A549 (cell line): ENCODE results near the gene CLCF1. TPM values are rescaled to one million over a fixed set of nuclear protein-coding genes. Genes with fewer than 3 reads are reported as not detected.

ENCODE experiments used
- ATOH8 ChIP-seq: fragments of 250-450 bp; sonication (Bioruptor Pico); IDR thresholded peaks from 2 replicates; pipeline ENCODE4 v1.5.0; 2020; ENCODE audit warnings: low read depth, mild to moderate bottlenecking, moderate library complexity
- BCL3 ChIP-seq: fragments of >200 bp; sonication (Bioruptor Twin); formaldehyde crosslinking; IDR thresholded peaks from 3 replicates; pipeline ENCODE4 v1.6.1; 2016
- BHLHE40 ChIP-seq: IDR thresholded peaks from 2 replicates; pipeline ENCODE4 v1.6.1; 2012; ENCODE audit warnings: low read depth, low read length, inconsistent platforms
- CEBPB ChIP-seq, 2 experiments: fragments of >200 bp in 1 of 2; sonication (Bioruptor Twin) in 1 of 2; formaldehyde crosslinking in 1 of 2; IDR thresholded peaks; 2 replicates each; pipeline ENCODE4 v1.6.1; 2012 to 2016
- CHD2 ChIP-seq: fragments of 150-350 bp; IDR thresholded peaks from 2 replicates; pipeline ENCODE4 v1.6.1; 2014; ENCODE audit warnings: low read length; ENCODE audit not compliant: partially characterized antibody
- CHD4 ChIP-seq: fragments of 200-600 bp; sonication (generic); IDR thresholded peaks from 2 replicates; pipeline ENCODE4 v1.6.1; 2016; ENCODE audit warnings: antibody characterized with exemption, mild to moderate bottlenecking, borderline replicate concordance
- CTCF ChIP-seq: fragments of >200 bp; sonication (Bioruptor Twin); formaldehyde crosslinking; IDR thresholded peaks from 3 replicates; pipeline ENCODE4 v1.5.1; 2016
- FOSB ChIP-seq: fragments of 250-450 bp; sonication (Bioruptor Pico); IDR thresholded peaks from 2 replicates; pipeline ENCODE4 v1.5.0; 2020; ENCODE audit warnings: mild to moderate bottlenecking, moderate library complexity
- FOSL2 ChIP-seq, 2 experiments: fragments of 450-650 bp in 1 of 2; fragments of >200 bp in 1 of 2; sonication (Bioruptor Twin) in 1 of 2; formaldehyde crosslinking; IDR thresholded peaks; 2 replicates each; pipeline versions ENCODE4 v1.5.0 to v1.6.1; 2016 to 2020; ENCODE audit warnings: mild to moderate bottlenecking in 1 of 2, moderate library complexity in 1 of 2
- FOXS1 ChIP-seq: fragments of 250-450 bp; sonication (Bioruptor Pico); IDR thresholded peaks from 2 replicates; pipeline ENCODE4 v1.5.0; 2020; ENCODE audit warnings: mild to moderate bottlenecking, moderate library complexity
- GATA3 ChIP-seq: IDR thresholded peaks from 2 replicates; pipeline ENCODE4 v1.6.1; 2012; ENCODE audit warnings: borderline replicate concordance
- HDAC2 ChIP-seq: fragments of 200-600 bp; sonication (generic); IDR thresholded peaks from 2 replicates; pipeline ENCODE4 v1.6.1; 2016
- HES2 ChIP-seq: fragments of >200 bp; sonication (Bioruptor Twin); formaldehyde crosslinking; IDR thresholded peaks from 2 replicates; pipeline ENCODE4 v1.6.1; 2016
- HEYL ChIP-seq: fragments of 250-450 bp; sonication (Bioruptor Pico); IDR thresholded peaks from 2 replicates; pipeline ENCODE4 v1.8.0; 2021; ENCODE audit warnings: mild to moderate bottlenecking, moderate library complexity
- HMGXB4 ChIP-seq: fragments of 250-450 bp; sonication (Bioruptor Pico); IDR thresholded peaks from 2 replicates; pipeline ENCODE4 v1.5.0; 2021; ENCODE audit warnings: mild to moderate bottlenecking, moderate library complexity, borderline replicate concordance
- HOXA7 ChIP-seq: fragments of 250-450 bp; sonication (Bioruptor Pico); IDR thresholded peaks from 2 replicates; pipeline ENCODE4 v1.5.0; 2020; ENCODE audit warnings: mild to moderate bottlenecking, moderate library complexity
- HOXB13 ChIP-seq: fragments of 250-450 bp; sonication (Bioruptor Pico); IDR thresholded peaks from 2 replicates; pipeline ENCODE4 v1.5.0; 2020; ENCODE audit warnings: low read depth, mild to moderate bottlenecking, moderate library complexity
- JUN ChIP-seq, 2 experiments: fragments of >200 bp; sonication (Bioruptor Twin); formaldehyde crosslinking; IDR thresholded peaks; 2 replicates in 1 of 2; 3 replicates in 1 of 2; pipeline ENCODE4 v1.6.1; 2016 to 2017
- JUNB ChIP-seq: fragments of >200 bp; sonication (Bioruptor Twin); formaldehyde crosslinking; IDR thresholded peaks from 2 replicates; pipeline ENCODE4 v1.6.1; 2016
- KDM5A ChIP-seq: fragments of 200-600 bp; sonication (generic); IDR thresholded peaks from 2 replicates; pipeline ENCODE4 v1.6.1; 2016; ENCODE audit warnings: antibody characterized with exemption, mild to moderate bottlenecking
- MAFK ChIP-seq: fragments of 450-650 bp; IDR thresholded peaks from 2 replicates; pipeline ENCODE4 v1.6.1; 2014; ENCODE audit not compliant: partially characterized antibody
- MAX ChIP-seq: IDR thresholded peaks from 2 replicates; pipeline ENCODE4 v1.6.1; 2012
- MAZ ChIP-seq: fragments of 150-350 bp; IDR thresholded peaks from 2 replicates; pipeline ENCODE4 v1.6.1; 2014; ENCODE audit warnings: antibody characterized with exemption, low read depth, low read length, borderline replicate concordance
- MYC ChIP-seq: IDR thresholded peaks from 2 replicates; pipeline ENCODE4 v1.6.1; 2012; ENCODE audit warnings: mild to moderate bottlenecking, inconsistent platforms, low read length, improper control_type of control experiment, borderline replicate concordance
- NFE2L2 ChIP-seq: fragments of 150-350 bp; conservative IDR thresholded peaks from 2 replicates; pipeline ENCODE4 v1.6.1; 2014; ENCODE audit warnings: low read length
- NPAS2 ChIP-seq: fragments of 250-450 bp; sonication (Bioruptor Pico); IDR thresholded peaks from 2 replicates; pipeline ENCODE4 v1.8.0; 2022; ENCODE audit warnings: mild to moderate bottlenecking, moderate library complexity, borderline replicate concordance
- NR3C1 ChIP-seq: fragments of >200 bp; sonication (Bioruptor Twin); formaldehyde crosslinking; IDR thresholded peaks from 3 replicates; pipeline ENCODE4 v1.6.1; 2017
- PHF8 ChIP-seq: fragments of 200-600 bp; sonication (generic); IDR thresholded peaks from 2 replicates; pipeline ENCODE4 v1.6.1; 2016; ENCODE audit warnings: low read depth, mild to moderate bottlenecking, antibody characterized with exemption, moderate library complexity, borderline replicate concordance
- POLR2A ChIP-seq: IDR thresholded peaks from 2 replicates; pipeline ENCODE4 v1.6.1; 2012; ENCODE audit warnings: mild to moderate bottlenecking, low read length
- RFX5 ChIP-seq: fragments of 450-650 bp; IDR thresholded peaks from 2 replicates; pipeline ENCODE4 v1.7.1; 2014; ENCODE audit warnings: antibody characterized with exemption, mild to moderate bottlenecking, moderate library complexity
- RNF2 ChIP-seq: fragments of 200-600 bp; sonication (generic); IDR thresholded peaks from 2 replicates; pipeline ENCODE4 v1.6.1; 2016; ENCODE audit warnings: low read depth, mild to moderate bottlenecking, antibody characterized with exemption, moderate library complexity, borderline replicate concordance
- SREBF2 ChIP-seq: fragments of 450-650 bp; IDR thresholded peaks from 2 replicates; pipeline ENCODE4 v1.6.1; 2014; ENCODE audit warnings: mild to moderate bottlenecking, moderate library complexity
- TFCP2L1 ChIP-seq: fragments of 250-450 bp; sonication (Bioruptor Pico); IDR thresholded peaks from 2 replicates; pipeline ENCODE4 v1.5.0; 2021; ENCODE audit warnings: mild to moderate bottlenecking
- TP53 ChIP-seq: fragments of 250-450 bp; sonication (Bioruptor Pico); IDR thresholded peaks from 2 replicates; pipeline ENCODE4 v1.5.0; 2021; ENCODE audit warnings: mild to moderate bottlenecking, moderate library complexity
- ZC3H11A ChIP-seq: fragments of 450-650 bp; IDR thresholded peaks from 2 replicates; pipeline ENCODE4 v1.6.1; 2014; ENCODE audit warnings: antibody characterized with exemption, mild to moderate bottlenecking
- ZFP36 ChIP-seq: fragments of 450-650 bp; IDR thresholded peaks from 2 replicates; pipeline ENCODE4 v1.6.1; 2014; ENCODE audit warnings: borderline replicate concordance; ENCODE audit not compliant: partially characterized antibody
- ZSCAN20 ChIP-seq: fragments of 250-450 bp; sonication (Bioruptor Pico); IDR thresholded peaks from 2 replicates; pipeline ENCODE4 v1.8.0; 2022; ENCODE audit warnings: mild to moderate bottlenecking, moderate library complexity
- polyA plus RNA-seq, 4 experiments: library from polyadenylated mRNA; depleted of rRNA in 3 of 4; stranded (reverse); fragments of >200 nt; fragmentation: RNase III in 1 of 4; extraction: RNeasy Plus Mini Kit Qiagen cat#74134 plus additional on column Dnase treatment in 1 of 4; gene quantifications; 2 replicates in 3 of 4; 3 replicates in 1 of 4; pipeline ENCODE4 v1.2.3, GENCODE V29; 2011 to 2017

The CLCF1 gene
- polyA plus RNA-seq, 2 of the 4 experiments (the other 2 are of a cell fraction): 23.9 to 31.0 TPM

- TF ChIP-seq CTCF (no peak), HMGXB4 (CRISPR knock-in tag) (no peak), HOXA7 (CRISPR knock-in tag) (peak; percentile 82), CHD4 (no peak), ATOH8 (0 out of 2 replicates have a peak, but pooled peaks have one; percentile 48), NPAS2 (CRISPR knock-in tag) (no peak), PHF8 (no peak), HDAC2 (no peak), KDM5A (no peak), RNF2 (no peak), MAX (peak; percentile 55), BCL3 (0 out of 3 replicates have a peak, but pooled peaks have one; percentile 30), ZSCAN20 (CRISPR knock-in tag) (no peak), POLR2A (peak; percentile 46), FOSL2 (IDR thresholded peaks at IDR 0.05) (peak; percentile 82), FOSL2 (CRISPR knock-in tag; IDR thresholded peaks at IDR 0.05) (peak; percentile 96), ZFP36 (peak; percentile 100), CHD2 (no peak), MAFK (no peak), MAZ (0 out of 2 replicates have a peak, but pooled peaks have one; percentile 28), CEBPB (IDR thresholded peaks at IDR 0.05) (peak in 1 of 2 experiments; percentile 35; a peak in 3 of 4 replicates), FOXS1 (CRISPR knock-in tag) (0 out of 2 replicates have a peak, but pooled peaks have one; percentile 6), MYC (no peak; the same call in 1 of the 2 replicates), TP53 (CRISPR knock-in tag) (peak; percentile 58; the same call in 1 of the 2 replicates), HES2 (no peak), HEYL (CRISPR knock-in tag) (no peak), NFE2L2 (no peak), HOXB13 (CRISPR knock-in tag) (no peak), JUNB (peak; percentile 60), NR3C1 (no peak), JUN (IDR thresholded peaks at IDR 0.05) (peak; percentile 57 to 84), TFCP2L1 (no peak), GATA3 (peak; percentile 65; the same call in 1 of the 2 replicates), ZC3H11A (no peak), SREBF2 (no peak), BHLHE40 (no peak), RFX5 (no peak), FOSB (CRISPR knock-in tag) (0 out of 2 replicates have a peak, but pooled peaks have one; percentile 11)
Measured at GRCh38 chr11:67354075-67355022, 19.0 kb downstream of the CLCF1 start (continued).
